Cardiac muscle cell (in vitro differentiated cells and primary cell): ENCODE data around the gene TROAP. TPM values are rescaled to one million over a fixed set of nuclear protein-coding genes. Genes with fewer than 3 reads are reported as not detected.

Experiments used
- DNase-seq, 2 donors: peaks; one replicate each; pipeline versions ENCODE4 v3.0.0 to v3.0.0-alpha.2; 2010 to 2017; ENCODE audit warnings: low read depth in 1 of 2, low spot score in 1 of 2
- H3K27ac ChIP-seq: fragments of 200-600 bp; sonication (generic); 2 replicates; pipeline ENCODE4 v1.5.1; 2016
- H3K27me3 ChIP-seq: fragments of 200-600 bp; sonication (generic); 2 replicates; pipeline ENCODE4 v1.6.0; 2016; ENCODE audit warnings: control low read depth
- H3K36me3 ChIP-seq: fragments of 200-600 bp; sonication (generic); 2 replicates; pipeline ENCODE4 v1.5.1; 2016; ENCODE audit warnings: control low read depth
- H3K4me1 ChIP-seq: fragments of 200-600 bp; sonication (generic); 2 replicates; pipeline ENCODE4 v1.8.1; 2017; ENCODE audit warnings: low read depth, mild to moderate bottlenecking, mixed run types
- H3K4me3 ChIP-seq: fragments of 200-600 bp; sonication (generic); 2 replicates; pipeline ENCODE4 v1.5.1; 2016; ENCODE audit warnings: mild to moderate bottlenecking
- H3K9me3 ChIP-seq: fragments of 200-600 bp; sonication (generic); 2 replicates; pipeline ENCODE4 v1.5.1; 2017; ENCODE audit warnings: low read depth, mild to moderate bottlenecking, control low read depth
- CTCF ChIP-seq: IDR thresholded peaks from 2 replicates; pipeline ENCODE4 v1.5.1; 2012; ENCODE audit warnings: low read depth, mild to moderate bottlenecking, low read length
- polyA plus RNA-seq: library from polyadenylated mRNA; unstranded; fragments of >200 nt; fragmentation: Nextera tagmentation; extraction: Ambion mirVana; gene quantifications from 2 replicates; pipeline ENCODE4 v1.2.1, GENCODE V29; 2016
- total RNA-seq: library from RNA; depleted of rRNA; stranded (reverse); fragments of >200 nt; gene quantifications from 2 replicates; pipeline ENCODE4 v1.2.3, GENCODE V29; 2016

TROAP gene
- total and polyA plus RNA-seq, 2 experiments from 2014 or later: 8.2 to 72.9 TPM

- TF ChIP-seq CTCF: no peak
- Histone ChIP-seq H3K27me3 (peaks cover 82% of the 10 kb centered on the region), H3K27ac (no peak overlapping the region), H3K36me3 (no peaks in the 10 kb centered on the region), H3K4me1 (no peaks in the 10 kb centered on the region), H3K9me3 (no peaks in the 10 kb centered on the region), H3K4me3 (no peak overlapping the region)
- no peak for DNase-seq
Measured at GRCh38 chr12:49352351-49352750, 29.3 kb downstream of the TROAP start.

GRCh38 chr12:49355913-49356312, 32.9 kb downstream of the TROAP start:
- H3K9me3 ChIP-seq: no peaks in the 10 kb centered on the region
- no peak for DNase-seq
- peaks cover 48% of the 10 kb centered on the region for H3K27me3 ChIP-seq
- H3K27ac ChIP-seq: no peak overlapping the region
- no peaks in the 10 kb centered on the region for H3K4me1 ChIP-seq
- H3K36me3 ChIP-seq: no peaks in the 10 kb centered on the region
- no peak for TF ChIP-seq CTCF
- no peak overlapping the region for H3K4me3 ChIP-seq

GRCh38 chr12:49357103-49357678, 34.1 kb downstream of the TROAP start:
- peak; percentile 49 for TF ChIP-seq CTCF
- Histone ChIP-seq H3K27me3 (peaks cover 40% of the 10 kb centered on the region), H3K27ac (no peak overlapping the region), H3K36me3 (no peaks in the 10 kb centered on the region), H3K4me1 (no peaks in the 10 kb centered on the region), H3K4me3 (no peak overlapping the region), H3K9me3 (no peaks in the 10 kb centered on the region)
- DNase-seq: peak in 1 of 2 donors; percentile 75

GRCh38 chr12:49358483-49359141, 35.6 kb downstream of the TROAP start:
- H3K27ac ChIP-seq: no peak overlapping the region
- H3K9me3 ChIP-seq: no peaks in the 10 kb centered on the region
- TF ChIP-seq CTCF: peak; percentile 79
- DNase-seq: peak; percentile 80 to 83
- no peaks in the 10 kb centered on the region for H3K4me1 ChIP-seq
- no peak overlapping the region for H3K4me3 ChIP-seq
- no peaks in the 10 kb centered on the region for H3K36me3 ChIP-seq
- H3K27me3 ChIP-seq: peaks cover 28% of the 10 kb centered on the region

GRCh38 chr12:49359671-49360070, 36.6 kb downstream of the TROAP start:
- Histone ChIP-seq H3K4me3 (no peak overlapping the region), H3K36me3 (no peaks in the 10 kb centered on the region), H3K27ac (no peak overlapping the region), H3K4me1 (no peaks in the 10 kb centered on the region), H3K27me3 (peaks cover 17% of the 10 kb centered on the region), H3K9me3 (no peaks in the 10 kb centered on the region)
- no peak for TF ChIP-seq CTCF
- no peak for DNase-seq
